HEK293T (cell line): ENCODE measurements around the gene HDAC6.
"Not testable (repeated sequence)": the region's sequence is repeated elsewhere in the genome, so short reads cannot be mapped to it uniquely, and the experiment has no call there.

Experiments
- CTCF ChIA-PET: fragments of 350-600 bp; formaldehyde crosslinking; extraction: SDS; loops from one replicate; lab custom pipeline; 2021; ENCODE audit warnings: antibody characterized with exemption, inconsistent platforms; lab: Yijun Ruan, JAX
- POLR2A ChIA-PET: fragments of 350-600 bp; formaldehyde crosslinking; extraction: SDS; loops from one replicate; lab custom pipeline; 2020; ENCODE audit warnings: antibody characterized with exemption, inconsistent platforms; lab: Yijun Ruan, JAX
- DNase-seq: peaks from one replicate; pipeline ENCODE4 v3.0.0; 2012; ENCODE audit warnings: mixed read lengths; ENCODE audit errors: extremely low spot score
- ARNT ChIP-seq: fragments of 450-650 bp; IDR thresholded peaks from 2 replicates; pipeline ENCODE4 v1.6.1; 2017; ENCODE audit warnings: mild to moderate bottlenecking
- BHLHE40 ChIP-seq: fragments of 450-650 bp; IDR thresholded peaks from 2 replicates; pipeline ENCODE4 v1.6.1; 2016; ENCODE audit warnings: mild to moderate bottlenecking, moderate library complexity, borderline replicate concordance
- CTBP1 ChIP-seq: fragments of 450-650 bp; IDR thresholded peaks from 2 replicates; pipeline ENCODE4 v1.6.1; 2016; ENCODE audit warnings: borderline replicate concordance
- ELF4 ChIP-seq: fragments of 450-650 bp; IDR thresholded peaks from 2 replicates; pipeline ENCODE4 v1.6.1; 2017; ENCODE audit warnings: antibody characterized with exemption
- FOXA1 ChIP-seq: fragments of 450-650 bp; IDR thresholded peaks from 2 replicates; pipeline ENCODE4 v1.6.1; 2016; ENCODE audit warnings: mild to moderate bottlenecking
- FOXK2 ChIP-seq: fragments of 450-650 bp; IDR thresholded peaks from 2 replicates; pipeline ENCODE4 v1.6.1; 2016; ENCODE audit warnings: mild to moderate bottlenecking
- FOXM1 ChIP-seq: fragments of 450-650 bp; IDR thresholded peaks from 2 replicates; pipeline ENCODE4 v1.6.1; 2017; ENCODE audit warnings: mild to moderate bottlenecking, borderline replicate concordance
- HDGF ChIP-seq: fragments of 450-650 bp; IDR thresholded peaks from 2 replicates; pipeline ENCODE4 v1.6.1; 2017; ENCODE audit warnings: antibody characterized with exemption, borderline replicate concordance
- L3MBTL2 ChIP-seq: fragments of 450-650 bp; conservative IDR thresholded peaks from 2 replicates; pipeline ENCODE4 v1.6.1; 2016; ENCODE audit warnings: mild to moderate bottlenecking
- LEF1 ChIP-seq: fragments of 450-650 bp; IDR thresholded peaks from 2 replicates; pipeline ENCODE4 v1.6.1; 2017; ENCODE audit warnings: mild to moderate bottlenecking, borderline replicate concordance
- NFRKB ChIP-seq: fragments of 450-650 bp; IDR thresholded peaks from 2 replicates; pipeline ENCODE4 v1.6.1; 2016; ENCODE audit warnings: mild to moderate bottlenecking, moderate library complexity
- PKNOX1 ChIP-seq: fragments of 450-650 bp; IDR thresholded peaks from 2 replicates; pipeline ENCODE4 v1.6.1; 2016
- SP1 ChIP-seq: fragments of 450-650 bp; IDR thresholded peaks from 2 replicates; pipeline ENCODE4 v1.6.1; 2017
- SUZ12 ChIP-seq: fragments of 450-650 bp; IDR thresholded peaks from 2 replicates; pipeline ENCODE4 v1.6.1; 2016; ENCODE audit warnings: mild to moderate bottlenecking
- TARDBP ChIP-seq: fragments of 450-650 bp; IDR thresholded peaks from 2 replicates; pipeline ENCODE4 v1.6.1; 2016
- ZNF384 ChIP-seq: fragments of 450-650 bp; IDR thresholded peaks from 2 replicates; pipeline ENCODE4 v1.6.1; 2016

HDAC6 gene

GRCh38 chrX:48852857-48853256 is 51.0 kb downstream of the HDAC6 start:
- no peak for DNase-seq
- TF ChIP-seq SP1: no peak
- no peak for TF ChIP-seq ARNT
- no peak for TF ChIP-seq CTBP1
- no peak for TF ChIP-seq LEF1
- TF ChIP-seq L3MBTL2: no peak
- TF ChIP-seq FOXA1: no peak
- no peak for TF ChIP-seq ZNF384
- no peak for TF ChIP-seq FOXM1
- TF ChIP-seq TARDBP: no peak
- TF ChIP-seq BHLHE40: no peak
- no peak for TF ChIP-seq HDGF
- no peak for TF ChIP-seq SUZ12
- TF ChIP-seq ELF4: no peak
- TF ChIP-seq FOXK2: no peak
- TF ChIP-seq PKNOX1: no peak
- TF ChIP-seq NFRKB: no peak
- CTCF ChIA-PET: no interaction called here
- POLR2A ChIA-PET: no interaction called here

GRCh38 chrX:48853494-48853893 is 51.6 kb downstream of the HDAC6 start:
- CTCF ChIA-PET, POLR2A ChIA-PET, DNase-seq: not testable (repeated sequence)

GRCh38 chrX:48854121-48854804 is 52.4 kb downstream of the HDAC6 start:
- CTCF ChIA-PET: interaction anchor here (0.6 kb wide), 1 partner anchor 57 kb away, joined by 3 read pairs; no protein-coding TSS in a partner anchor
- DNase-seq, POLR2A ChIA-PET: not testable (repeated sequence)

GRCh38 chrX:48854898-48855297 is 53.0 kb downstream of the HDAC6 start:
- POLR2A ChIA-PET: no interaction called here
- CTCF ChIA-PET: interaction anchor here (0.6 kb wide), 1 partner anchor 58 kb away, joined by 3 read pairs; no protein-coding TSS in a partner anchor
- no peak for TF ChIP-seq HDGF
- TF ChIP-seq PKNOX1: no peak
- TF ChIP-seq ZNF384: no peak
- no peak for TF ChIP-seq ARNT
- no peak for TF ChIP-seq BHLHE40
- no peak for TF ChIP-seq SUZ12
- TF ChIP-seq FOXM1: no peak
- DNase-seq: no peak

- no peak for TF ChIP-seq ELF4
- no peak for TF ChIP-seq SUZ12
- no peak for TF ChIP-seq LEF1
- TF ChIP-seq PKNOX1: no peak
- TF ChIP-seq L3MBTL2: no peak
- TF ChIP-seq HDGF: no peak
- no peak for TF ChIP-seq NFRKB
- no peak for TF ChIP-seq BHLHE40
- no peak for TF ChIP-seq CTBP1
- no peak for TF ChIP-seq TARDBP
- TF ChIP-seq FOXK2: no peak
- no peak for TF ChIP-seq SP1
- TF ChIP-seq FOXM1: no peak
- ChIA-PET POLR2A (no interaction called here), CTCF (no interaction called here)
- DNase-seq: no peak
These were observed 62.3 kb downstream of the HDAC6 start for GRCh38 chrX:48864210-48864609.

GRCh38 chrX:48872017-48872416 is 70.2 kb downstream of the HDAC6 start:
- POLR2A ChIA-PET, CTCF ChIA-PET, DNase-seq: not testable (repeated sequence)
